ENCODE data around the gene CEP170B.

- TF ChIP-seq EZH2 (conservative IDR thresholded peaks at IDR 0.05; ENCODE audit: low read depth, low read length) (no peak), PLRG1 (conservative IDR thresholded peaks at IDR 0.05) (no peak), ZEB1 (IDR thresholded peaks at IDR 0.05; ENCODE audit: insufficient replicate concordance, low read depth) (no peak)
Observed at GRCh38 chr14:104895786-104896661, 31.0 kb downstream of the CEP170B start.
